ENCODE data around the gene KRTAP3-2. TPM values are rescaled to one million over a fixed set of nuclear protein-coding genes. Genes with fewer than 3 reads are reported as not detected.
"Not testable (repeated sequence)": the region's sequence is repeated elsewhere in the genome, so short reads cannot be mapped to it uniquely, and the experiment has no call there.

The KRTAP3-2 gene
- polyA plus RNA-seq, 1 donor from 2014 or later = not detected

DNA sequence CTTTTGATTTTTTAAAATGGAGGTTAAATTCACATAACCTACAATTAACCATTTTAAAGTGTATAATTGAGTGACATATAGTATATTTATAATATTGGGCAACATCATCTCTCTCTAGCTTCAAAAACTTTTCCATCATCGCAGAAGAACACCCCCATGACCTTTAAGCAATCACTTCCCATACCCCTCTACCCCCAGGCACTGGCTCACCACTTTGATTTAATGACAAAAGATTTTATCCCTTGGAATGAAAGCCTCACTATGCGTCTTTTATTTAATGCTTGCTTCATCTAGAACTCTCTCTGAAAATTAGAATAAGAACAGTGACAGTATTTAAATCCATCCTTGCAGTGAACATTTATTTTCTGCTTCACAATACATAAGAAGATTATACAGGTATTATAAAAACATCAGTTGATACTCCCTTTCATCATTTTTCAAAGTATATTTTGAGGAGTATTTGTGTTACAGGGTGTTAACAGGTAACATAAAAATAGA, 38.2 kb upstream of the KRTAP3-2 start:
- TF ChIP-seq MXI1 (conservative IDR thresholded peaks at IDR 0.05; ENCODE audit: poor library complexity, severe bottlenecking) (no peak), RAD21 (conservative IDR thresholded peaks at IDR 0.05) (no peak), EZH2 (IDR thresholded peaks at IDR 0.05; ENCODE audit: borderline replicate concordance, insufficient read depth, low read length, poor library complexity, severe bottlenecking) (no peak), EP300 (conservative IDR thresholded peaks at IDR 0.05; ENCODE audit: poor library complexity, severe bottlenecking) (no peak), TAF1 (IDR thresholded peaks at IDR 0.05; ENCODE audit: low read depth) (no peak), SMC3 (conservative IDR thresholded peaks at IDR 0.05; ENCODE audit: poor library complexity) (no peak), REST (IDR thresholded peaks at IDR 0.05; ENCODE audit: borderline replicate concordance) (no peak), POLR2AphosphoS5 (IDR thresholded peaks at IDR 0.05) (no peak)
- TF ChIP-seq, protein P1, sequence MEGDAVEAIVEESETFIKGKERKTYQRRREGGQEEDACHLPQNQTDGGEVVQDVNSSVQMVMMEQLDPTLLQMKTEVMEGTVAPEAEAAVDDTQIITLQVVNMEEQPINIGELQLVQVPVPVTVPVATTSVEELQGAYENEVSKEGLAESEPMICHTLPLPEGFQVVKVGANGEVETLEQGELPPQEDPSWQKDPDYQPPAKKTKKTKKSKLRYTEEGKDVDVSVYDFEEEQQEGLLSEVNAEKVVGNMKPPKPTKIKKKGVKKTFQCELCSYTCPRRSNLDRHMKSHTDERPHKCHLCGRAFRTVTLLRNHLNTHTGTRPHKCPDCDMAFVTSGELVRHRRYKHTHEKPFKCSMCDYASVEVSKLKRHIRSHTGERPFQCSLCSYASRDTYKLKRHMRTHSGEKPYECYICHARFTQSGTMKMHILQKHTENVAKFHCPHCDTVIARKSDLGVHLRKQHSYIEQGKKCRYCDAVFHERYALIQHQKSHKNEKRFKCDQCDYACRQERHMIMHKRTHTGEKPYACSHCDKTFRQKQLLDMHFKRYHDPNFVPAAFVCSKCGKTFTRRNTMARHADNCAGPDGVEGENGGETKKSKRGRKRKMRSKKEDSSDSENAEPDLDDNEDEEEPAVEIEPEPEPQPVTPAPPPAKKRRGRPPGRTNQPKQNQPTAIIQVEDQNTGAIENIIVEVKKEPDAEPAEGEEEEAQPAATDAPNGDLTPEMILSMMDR (IDR thresholded peaks at IDR 0.05; ENCODE audit: poor library complexity, severe bottlenecking) = no peak
- Histone ChIP-seq H3K9ac (ENCODE audit: low read length) (no peak overlapping the region), H3K79me2 (replicated peaks; ENCODE audit: insufficient read depth, low read length) (no peaks in the 10 kb centered on the region), H3K36me3 (ENCODE audit: insufficient read depth, low read length) (no peaks in the 10 kb centered on the region), H3F3A (ENCODE audit: insufficient read depth, low read length, poor library complexity, severe bottlenecking) (no peaks in the 10 kb centered on the region), H3K9me2 (ENCODE audit: insufficient read depth, low read length) (no peaks in the 10 kb centered on the region), H3K27me3 (ENCODE audit: insufficient read depth, low read depth, low read length) (no peaks in the 10 kb centered on the region), H3K27ac (ENCODE audit: low read length) (no peak overlapping the region), H3K4me2 (ENCODE audit: low read length) (no peak overlapping the region), H3K9me3 (ENCODE audit: low read length) (no peaks in the 10 kb centered on the region), H2AFZ (ENCODE audit: low read depth, low read length) (no peak overlapping the region), H4K20me1 (ENCODE audit: insufficient read depth) (no peaks in the 10 kb centered on the region), H3K4me3 (ENCODE audit: low read length) (no peak overlapping the region)

GRCh38 chr17:41034346-41034935, 34.7 kb upstream of the KRTAP3-2 start, which contains the start of gene KRTAP1-3:
Gene KRTAP1-3, minus strand, starts transcription at chr17:41034874. Its CDS starts 53 bp downstream, at chr17:41034821.
- H3K4me2 ChIP-seq (ENCODE audit: low read length); H3K36me3 ChIP-seq (ENCODE audit: insufficient read depth, low read length); H3K27ac ChIP-seq (ENCODE audit: low read length); H3F3A ChIP-seq (ENCODE audit: insufficient read depth, low read length, poor library complexity, severe bottlenecking); H3K9me2 ChIP-seq (ENCODE audit: insufficient read depth, low read length); H2AFZ ChIP-seq (ENCODE audit: low read depth, low read length); H3K9ac ChIP-seq (ENCODE audit: low read length); H3K9me3 ChIP-seq (ENCODE audit: low read length); H3K27me3 ChIP-seq (ENCODE audit: insufficient read depth, low read depth, low read length); H3K79me2 ChIP-seq (replicated peaks; ENCODE audit: insufficient read depth, low read length); H3K4me3 ChIP-seq (ENCODE audit: low read length); H4K20me1 ChIP-seq (ENCODE audit: insufficient read depth): not testable (repeated sequence)
